Posterior vena cava (tissue), 2 donors: ENCODE data around the gene SPCS1. TPM values are rescaled to one million over a fixed set of nuclear protein-coding genes. Genes with fewer than 3 reads are reported as not detected.
"Not testable (repeated sequence)": the region's sequence is repeated elsewhere in the genome, so short reads cannot be mapped to it uniquely, and the experiment has no call there.

Experiments
- DNase-seq: peaks from one replicate; pipeline ENCODE4 v3.0.0-alpha.2; 2020; ENCODE audit warnings: low spot score
- intact Hi-C, 2 donors: fragments of 100-400 bp; cut with DNase I; formaldehyde crosslinking; loops; one replicate each; pipeline versions ENCODE4 v1.14.1 to v1.14.2; 2022 to 2023
- total RNA-seq, 2 donors: library from RNA; stranded (reverse); fragmentation: NEBNext Ultra II Directional; extraction: Animal tissue kit (Norgen Biotek cat#: 25700); gene quantifications; one replicate each; pipeline ENCODE4 v1.2.1, GENCODE V29; 2021
- donor health status: DM: yes; HTN: yes; CAD: no.
- donor health status: DM: yes; HTN: yes; CAD: no.

The SPCS1 gene
- total RNA-seq, 2 donors from 2014 or later: 63.9 to 70.2 TPM

- intact Hi-C loops: no loop called here
- no peak for DNase-seq
These were observed 16.6 kb downstream of the SPCS1 start for GRCh38 chr3:52722491-52722890.

GRCh38 chr3:52723935-52724334 lies 18.0 kb downstream of the SPCS1 start:
- intact Hi-C loops: no loop called here
- no peak for DNase-seq

GRCh38 chr3:52724511-52724910 lies 18.6 kb downstream of the SPCS1 start:
- DNase-seq: no peak
- intact Hi-C loops: no loop called here

- intact Hi-C loops, DNase-seq: not testable (repeated sequence)
These were observed 22.8 kb downstream of the SPCS1 start for GRCh38 chr3:52728753-52729152.

- no peak for DNase-seq
- intact Hi-C loops: no loop called here
These were observed 24.8 kb downstream of the SPCS1 start for GRCh38 chr3:52730681-52731080.

- intact Hi-C loops: no loop called here
- DNase-seq: no peak
These were observed 25.7 kb downstream of the SPCS1 start for GRCh38 chr3:52731590-52731989.

GRCh38 chr3:52733256-52733891 lies 27.5 kb downstream of the SPCS1 start:
- intact Hi-C loops: no loop called here
- no peak for DNase-seq

GRCh38 chr3:52739730-52740129 lies 33.8 kb downstream of the SPCS1 start:
- intact Hi-C loops: loop anchor here in 1 of 2 donors (10.0 kb wide), 2 partner anchors 195 to 335 kb away; no protein-coding TSS in a partner anchor
- no peak for DNase-seq

- intact Hi-C loops: loop anchor here in 1 of 2 donors (10.0 kb wide), 2 partner anchors 192 to 332 kb away; no protein-coding TSS in a partner anchor
- no peak for DNase-seq
These were observed 36.6 kb downstream of the SPCS1 start for GRCh38 chr3:52742418-52743041.

- intact Hi-C loops: loop anchor here in 1 of 2 donors (10.0 kb wide), 2 partner anchors 192 to 332 kb away; no protein-coding TSS in a partner anchor
- DNase-seq: no peak
These were observed 37.2 kb downstream of the SPCS1 start for GRCh38 chr3:52743152-52743551.

GRCh38 chr3:52743721-52744120 lies 37.8 kb downstream of the SPCS1 start:
- DNase-seq: no peak
- intact Hi-C loops: loop anchor here in 1 of 2 donors (10.0 kb wide), 2 partner anchors 191 to 331 kb away; no protein-coding TSS in a partner anchor

GRCh38 chr3:52752045-52752660 lies 46.2 kb downstream of the SPCS1 start:
- intact Hi-C loops: no loop called here
- no peak for DNase-seq

GRCh38 chr3:52754373-52754772 lies 48.5 kb downstream of the SPCS1 start:
- intact Hi-C loops: no loop called here
- DNase-seq: no peak

GRCh38 chr3:52756141-52756540 lies 50.2 kb downstream of the SPCS1 start:
- intact Hi-C loops: no loop called here

More at GRCh38 chr3:52756141-52756540, 50.2 kb downstream of the SPCS1 start:
- DNase-seq: no peak

Other genes starting within 250 kb of the SPCS1 start
- gene STAB1, start 210.8 kb upstream of the SPCS1 start, total RNA-seq: 100 to 1,000 TPM; 303 to 498 TPM
- 10 to 100 TPM; 42.7 to 48.6 TPM for gene NT5DC2, start 172.2 kb upstream of the SPCS1 start, total RNA-seq
- 10 to 100 TPM; 13.8 to 22.8 TPM for gene UQCC5, start 169.5 kb upstream of the SPCS1 start, total RNA-seq
- 10 to 100 TPM; 63.8 to 78.1 TPM for gene PBRM1, start 20.2 kb upstream of the SPCS1 start, total RNA-seq
- 10 to 100 TPM; 46.1 to 50.5 TPM for gene GNL3, start 20.1 kb upstream of the SPCS1 start, total RNA-seq
- 10 to 100 TPM; 33.5 to 55.9 TPM for gene GLT8D1, start 315 bp upstream of the SPCS1 start, total RNA-seq
- gene NEK4, start 64.8 kb downstream of the SPCS1 start, total RNA-seq: 10 to 100 TPM; 17.3 to 21.5 TPM
- 1 to 10 TPM; 1.3 to 2.6 TPM for gene ITIH1, start 71.5 kb downstream of the SPCS1 start, total RNA-seq
- 10 to 100 TPM; 14.8 to 16.1 TPM for gene ITIH3, start 88.7 kb downstream of the SPCS1 start, total RNA-seq
- 10 to 100 TPM; 19.1 to 28.8 TPM for gene ITIH4, start 124.6 kb downstream of the SPCS1 start, total RNA-seq
- 100 to 1,000 TPM in 1 of 2 donors, 10 to 100 TPM in 1; 78.5 to 105 TPM for gene MUSTN1, start 128.9 kb downstream of the SPCS1 start, total RNA-seq
- 10 to 100 TPM; 20.7 to 24.1 TPM for gene STIMATE, start 191.4 kb downstream of the SPCS1 start, total RNA-seq